ENCODE results near the gene RFPL4AL1.

Gene RFPL4AL1

GRCh38 chr19:55813906-55814305 lies 45.0 kb downstream of the RFPL4AL1 start:
- H3K4me2 ChIP-seq (ENCODE audit: low read length), result no peak overlapping the region
- no peak overlapping the region for H3K27ac ChIP-seq (ENCODE audit: low read depth, low read length)
- H3K79me2 ChIP-seq (ENCODE audit: control insufficient read depth, low read length), result no peaks in the 10 kb centered on the region
- H3K27me3 ChIP-seq (ENCODE audit: control insufficient read depth, low read length), result peaks cover 7% of the 10 kb centered on the region
- TF ChIP-seq CTCF (IDR thresholded peaks at IDR 0.05; ENCODE audit: low read depth, low read length, poor library complexity, severe bottlenecking) (no peak), EZH2phosphoT487 (IDR thresholded peaks at IDR 0.05; ENCODE audit: borderline replicate concordance, low read length) (no peak)
- no peaks in the 10 kb centered on the region for H3K9me3 ChIP-seq (ENCODE audit: control insufficient read depth, insufficient read depth, low read length)
- peaks cover 3% of the 10 kb centered on the region; the same call in 1 of the 2 replicates for H3F3A ChIP-seq (ENCODE audit: control insufficient read depth, insufficient read depth)
- no peaks in the 10 kb centered on the region for H4K20me1 ChIP-seq (ENCODE audit: control insufficient read depth, insufficient read depth, low read depth, low read length)
- H3K4me3 ChIP-seq (ENCODE audit: low read length), result no peak overlapping the region
- H3K4me1 ChIP-seq (ENCODE audit: control insufficient read depth, low read length), result peaks cover 18% of the 10 kb centered on the region
- H3K9me2 ChIP-seq (replicated peaks; ENCODE audit: control insufficient read depth, low read length), result no peaks in the 10 kb centered on the region
- H3K36me3 ChIP-seq (ENCODE audit: control insufficient read depth, low read length), result peaks cover 7% of the 10 kb centered on the region; the same call in 1 of the 2 replicates

- Histone ChIP-seq H3K36me3 (ENCODE audit: control insufficient read depth, low read length) (peaks cover 13% of the 10 kb centered on the region), H3K4me2 (ENCODE audit: low read length) (peak overlapping the region; percentile 48), H3K4me1 (ENCODE audit: control insufficient read depth, low read length) (peaks cover 33% of the 10 kb centered on the region), H3K9me3 (ENCODE audit: control insufficient read depth, insufficient read depth, low read length) (no peaks in the 10 kb centered on the region), H3K4me3 (ENCODE audit: low read length) (peak overlapping the region; percentile 29; the same call in 1 of the 2 replicates), H3K9me2 (replicated peaks; ENCODE audit: control insufficient read depth, low read length) (no peaks in the 10 kb centered on the region), H3K27me3 (ENCODE audit: control insufficient read depth, low read length) (peaks cover 22% of the 10 kb centered on the region), H3F3A (ENCODE audit: control insufficient read depth, insufficient read depth) (peaks cover 3% of the 10 kb centered on the region; the same call in 1 of the 2 replicates), H3K27ac (ENCODE audit: low read depth, low read length) (no peak overlapping the region), H3K79me2 (ENCODE audit: control insufficient read depth, low read length) (no peaks in the 10 kb centered on the region), H4K20me1 (ENCODE audit: control insufficient read depth, insufficient read depth, low read depth, low read length) (no peaks in the 10 kb centered on the region)
- TF ChIP-seq EZH2phosphoT487 (IDR thresholded peaks at IDR 0.05; ENCODE audit: borderline replicate concordance, low read length) (no peak), CTCF (IDR thresholded peaks at IDR 0.05; ENCODE audit: low read depth, low read length, poor library complexity, severe bottlenecking) (no peak)
Measured at GRCh38 chr19:55820037-55820436, 51.1 kb downstream of the RFPL4AL1 start.

Measured in DOHH2 (cell line).